Measurements from ENCODE around the gene ARL8B. TPM values are rescaled to one million over a fixed set of nuclear protein-coding genes. Genes with fewer than 3 reads are reported as not detected.
A peak's percentile ranks its signal among the peaks of the same experiment; 100 is the strongest.

ARL8B gene
- polyA plus RNA-seq, 1 donor (not counting 4 experiments of a cell fraction or from before 2014, with no cell fraction given), result 102 TPM

DNA sequence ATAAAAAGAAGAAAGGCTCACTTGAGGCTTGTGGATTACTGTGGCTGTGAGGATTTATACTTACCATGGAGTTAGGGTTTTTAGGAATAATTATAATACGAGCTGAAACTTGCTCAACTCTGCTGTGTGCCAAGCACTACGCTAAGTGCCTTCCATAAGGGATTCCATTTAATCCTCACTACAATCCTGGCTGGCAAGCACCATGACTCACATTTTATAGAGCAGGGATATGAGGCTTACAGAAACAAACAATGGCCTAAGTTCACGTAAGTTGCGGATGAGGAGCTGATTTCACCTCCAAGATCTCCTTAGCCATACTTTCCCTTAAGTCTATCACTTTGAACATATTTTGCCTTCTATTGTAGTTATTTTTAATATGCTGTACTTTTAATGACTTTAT lies 43.9 kb upstream of the ARL8B start:
- dilution Hi-C loops (cut with MboI; ENCODE audit: extremely low pct_ligation_motif_present, low sequenced_read_pairs), result no loop called here
- Histone ChIP-seq H3K27ac (ENCODE audit: control insufficient read depth, insufficient read depth, low read length) (no peak overlapping the region), H3K4me1 (ENCODE audit: control insufficient read depth, extremely low read depth, insufficient read depth, low read length) (no peaks in the 10 kb centered on the region), H3K4me3 (ENCODE audit: control insufficient read depth in 2 of 3, extremely low read depth in 1 of 3, insufficient read depth in 2 of 3, low read depth in 1 of 3, low read length in 3 of 3) (no peak overlapping the region), H3K9ac (ENCODE audit: control insufficient read depth, extremely low read depth, insufficient read depth, low read length) (no peak overlapping the region), H3K9me1 (ENCODE audit: control insufficient read depth, extremely low read depth, insufficient read depth, low read length) (no peaks in the 10 kb centered on the region), H3K9me3 (ENCODE audit: control insufficient read depth, low read depth, low read length) (no peaks in the 10 kb centered on the region), H4K20me1 (ENCODE audit: control insufficient read depth, extremely low read depth, insufficient read depth, low read length) (no peaks in the 10 kb centered on the region), H3K36me3 (ENCODE audit: control insufficient read depth in 2 of 2, extremely low read depth in 1 of 2, insufficient read depth in 2 of 2, low read length in 2 of 2) (no peaks in the 10 kb centered on the region), H3K79me2 (ENCODE audit: control insufficient read depth, insufficient read depth, low read length) (no peaks in the 10 kb centered on the region), H3K4me2 (ENCODE audit: control insufficient read depth, extremely low read depth, insufficient read depth, low read depth, low read length) (peak overlapping the region; percentile 1), H2AFZ (ENCODE audit: control insufficient read depth, low read length) (no peak overlapping the region), H3K27me3 (ENCODE audit: control insufficient read depth, extremely low read depth, insufficient read depth, low read length) (no peaks in the 10 kb centered on the region)
- peak; percentile 38 for DNase-seq (ENCODE audit: low read depth, low spot score)
- peak; percentile 71 for FAIRE-seq
- TF ChIP-seq, protein P1, sequence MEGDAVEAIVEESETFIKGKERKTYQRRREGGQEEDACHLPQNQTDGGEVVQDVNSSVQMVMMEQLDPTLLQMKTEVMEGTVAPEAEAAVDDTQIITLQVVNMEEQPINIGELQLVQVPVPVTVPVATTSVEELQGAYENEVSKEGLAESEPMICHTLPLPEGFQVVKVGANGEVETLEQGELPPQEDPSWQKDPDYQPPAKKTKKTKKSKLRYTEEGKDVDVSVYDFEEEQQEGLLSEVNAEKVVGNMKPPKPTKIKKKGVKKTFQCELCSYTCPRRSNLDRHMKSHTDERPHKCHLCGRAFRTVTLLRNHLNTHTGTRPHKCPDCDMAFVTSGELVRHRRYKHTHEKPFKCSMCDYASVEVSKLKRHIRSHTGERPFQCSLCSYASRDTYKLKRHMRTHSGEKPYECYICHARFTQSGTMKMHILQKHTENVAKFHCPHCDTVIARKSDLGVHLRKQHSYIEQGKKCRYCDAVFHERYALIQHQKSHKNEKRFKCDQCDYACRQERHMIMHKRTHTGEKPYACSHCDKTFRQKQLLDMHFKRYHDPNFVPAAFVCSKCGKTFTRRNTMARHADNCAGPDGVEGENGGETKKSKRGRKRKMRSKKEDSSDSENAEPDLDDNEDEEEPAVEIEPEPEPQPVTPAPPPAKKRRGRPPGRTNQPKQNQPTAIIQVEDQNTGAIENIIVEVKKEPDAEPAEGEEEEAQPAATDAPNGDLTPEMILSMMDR (optimal IDR thresholded peaks at IDR 0.05 in 1 of 3, IDR thresholded peaks at IDR 0.05 in 1 of 3, conservative IDR thresholded peaks at IDR 0.05 in 1 of 3; ENCODE audit: extremely low read depth in 1 of 3, insufficient read depth in 2 of 3, low read length in 3 of 3), result no peak
- no peak for TF ChIP-seq EZH2 (IDR thresholded peaks at IDR 0.05; ENCODE audit: low read length)

DNA sequence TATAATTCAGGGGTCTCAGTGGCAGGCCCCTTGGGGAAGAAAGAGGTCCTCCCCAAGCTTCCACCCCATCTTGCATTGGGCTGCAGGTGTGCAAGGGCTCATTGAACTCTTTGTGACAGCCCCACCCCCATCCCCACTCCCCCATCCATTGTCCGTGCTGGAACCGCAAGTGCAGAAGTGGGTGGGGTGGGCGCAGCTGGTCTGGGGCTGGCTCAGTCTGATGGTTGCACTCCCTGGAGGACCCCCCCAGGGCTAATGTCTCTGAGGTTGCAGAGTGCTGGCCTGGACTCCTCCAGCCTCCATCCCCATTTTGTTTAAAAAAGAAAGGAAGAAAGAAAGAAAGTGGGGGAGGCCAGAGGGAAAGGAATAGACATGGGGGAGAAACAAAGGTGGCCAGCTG lies 42.3 kb upstream of the ARL8B start:
- no peaks in the 10 kb centered on the region for H3K9me1 ChIP-seq (ENCODE audit: control insufficient read depth, extremely low read depth, insufficient read depth, low read length)
- H3K27ac ChIP-seq (ENCODE audit: control insufficient read depth, insufficient read depth, low read length), result no peak overlapping the region
- no peak overlapping the region for H3K4me2 ChIP-seq (ENCODE audit: control insufficient read depth, extremely low read depth, insufficient read depth, low read depth, low read length)
- H3K79me2 ChIP-seq (ENCODE audit: control insufficient read depth, insufficient read depth, low read length), result no peaks in the 10 kb centered on the region
- FAIRE-seq, result no peak
- no peak for DNase-seq (ENCODE audit: low read depth, low spot score)
- no peak overlapping the region for H3K4me3 ChIP-seq (ENCODE audit: control insufficient read depth in 2 of 3, extremely low read depth in 1 of 3, insufficient read depth in 2 of 3, low read depth in 1 of 3, low read length in 3 of 3)
- no peak overlapping the region for H2AFZ ChIP-seq (ENCODE audit: control insufficient read depth, low read length)
- no peaks in the 10 kb centered on the region for H3K9me3 ChIP-seq (ENCODE audit: control insufficient read depth, low read depth, low read length)
- H3K9ac ChIP-seq (ENCODE audit: control insufficient read depth, extremely low read depth, insufficient read depth, low read length), result no peak overlapping the region
- no peaks in the 10 kb centered on the region for H3K36me3 ChIP-seq (ENCODE audit: control insufficient read depth in 2 of 2, extremely low read depth in 1 of 2, insufficient read depth in 2 of 2, low read length in 2 of 2)
- H3K27me3 ChIP-seq (ENCODE audit: control insufficient read depth, extremely low read depth, insufficient read depth, low read length), result no peaks in the 10 kb centered on the region
- TF ChIP-seq, protein P1 (optimal IDR thresholded peaks at IDR 0.05 in 1 of 3, IDR thresholded peaks at IDR 0.05 in 1 of 3, conservative IDR thresholded peaks at IDR 0.05 in 1 of 3; ENCODE audit: extremely low read depth in 1 of 3, insufficient read depth in 2 of 3, low read length in 3 of 3), result no peak
- TF ChIP-seq EZH2 (IDR thresholded peaks at IDR 0.05; ENCODE audit: low read length), result no peak
- no peaks in the 10 kb centered on the region for H4K20me1 ChIP-seq (ENCODE audit: control insufficient read depth, extremely low read depth, insufficient read depth, low read length)
- dilution Hi-C loops (cut with MboI; ENCODE audit: extremely low pct_ligation_motif_present, low sequenced_read_pairs), result no loop called here
- no peaks in the 10 kb centered on the region for H3K4me1 ChIP-seq (ENCODE audit: control insufficient read depth, extremely low read depth, insufficient read depth, low read length)

Data from keratinocyte (primary cell).